ENCODE data around the gene CHST3. TPM values are rescaled to one million over a fixed set of nuclear protein-coding genes. Genes with fewer than 3 reads are reported as not detected.

Gene CHST3
- total RNA-seq, 1 experiment from 2014 or later, result 6.1 TPM

- no peaks in the 10 kb centered on the region; the same call in 1 of the 2 replicates for H3K79me2 ChIP-seq (ENCODE audit: insufficient read depth, low read length)
- no peak overlapping the region for H3K4ac ChIP-seq (ENCODE audit: low read depth, low read length)
- no peak overlapping the region for H4K91ac ChIP-seq (ENCODE audit: insufficient read length, low read depth, low read length)
- H3K14ac ChIP-seq (ENCODE audit: insufficient read depth, low read length), result no peak overlapping the region
- H3T11ph ChIP-seq (ENCODE audit: low read length), result no peak overlapping the region
- no peak for TF ChIP-seq CTCF (conservative IDR thresholded peaks at IDR 0.05)
- H3K27ac ChIP-seq (ENCODE audit: insufficient read length, low read depth, low read length), result no peak overlapping the region
- H2BK120ac ChIP-seq (ENCODE audit: low read depth, low read length, poor library complexity, severe bottlenecking), result no peak overlapping the region
- no peak overlapping the region for H3K4me2 ChIP-seq (ENCODE audit: insufficient read depth, insufficient read length, low read length)
- H3K18ac ChIP-seq (ENCODE audit: insufficient read length, low read depth, low read length), result no peak overlapping the region
- no peak overlapping the region for H4K5ac ChIP-seq (ENCODE audit: insufficient read length, low read depth, low read length)
- H2BK5ac ChIP-seq (ENCODE audit: insufficient read length, low read length), result no peak overlapping the region
- no peak overlapping the region for H2AFZ ChIP-seq (ENCODE audit: low read length)
- no peak overlapping the region for H3K4me3 Mint-ChIP-seq
- no peaks in the 10 kb centered on the region for H3K9me3 Mint-ChIP-seq
- H3K4me1 Mint-ChIP-seq, result peaks cover 4 to 5% of the 10 kb centered on the region in 2 experiments
- WGBS (ENCODE audit: extremely low coverage, insufficient read length, low lambda C conversion rate), result no CpG with 5 or more reads among the region's 4 CpGs
- no peaks in the 10 kb centered on the region for H3K9me3 ChIP-seq (ENCODE audit: control insufficient read depth, low read depth, low read length)
- no peak overlapping the region for H3K56ac ChIP-seq (ENCODE audit: insufficient read length, low read depth, low read length)
- H3K27me3 ChIP-seq (ENCODE audit: insufficient read depth, low read length), result no peaks in the 10 kb centered on the region
- no peak for DNase-seq
- peak overlapping the region in 1 of 3 experiments; percentile 85; a peak in 1 of 7 replicates for H3K27ac Mint-ChIP-seq
- H2AK5ac ChIP-seq (ENCODE audit: insufficient read length, low read length), result no peak overlapping the region
- H3K23ac ChIP-seq (ENCODE audit: insufficient read length, low read depth, low read length), result no peak overlapping the region
- no peak overlapping the region for H2BK12ac ChIP-seq (ENCODE audit: insufficient read length, low read depth, low read length)
- H2BK15ac ChIP-seq (ENCODE audit: low read depth, low read length), result no peak overlapping the region
- no peak overlapping the region for H4K8ac ChIP-seq (replicated peaks; ENCODE audit: insufficient read length, low read depth, low read length)
- H3K23me2 ChIP-seq (ENCODE audit: insufficient read length, low read depth, low read length, poor library complexity, severe bottlenecking), result no peaks in the 10 kb centered on the region
- no peak overlapping the region for H2BK20ac ChIP-seq (ENCODE audit: low read depth, low read length, poor library complexity, severe bottlenecking)
- H3K27me3 Mint-ChIP-seq (ENCODE audit: low read depth), result no peaks in the 10 kb centered on the region; the same call in none of the 2 replicates
- H4K20me1 ChIP-seq (ENCODE audit: control insufficient read depth, insufficient read depth, insufficient read length), result no peaks in the 10 kb centered on the region
- no peak overlapping the region for H3K9ac ChIP-seq (ENCODE audit: extremely low read depth, insufficient read length, low read length)
- no peaks in the 10 kb centered on the region for H3K79me1 ChIP-seq (ENCODE audit: insufficient read depth, low read depth, low read length, poor library complexity, severe bottlenecking)
- H3K36me3 Mint-ChIP-seq (ENCODE audit: insufficient read depth in 1 of 3, low read depth in 3 of 3), result no peaks in the 10 kb centered on the region
- H3K4me1 ChIP-seq (ENCODE audit: insufficient read depth, low read length), result no peaks in the 10 kb centered on the region
These were observed 60.4 kb downstream of the CHST3 start for GRCh38 chr10:72024596-72024995.

All from H9 (cell line).